GM12872 (cell line): ENCODE results near the gene ABLIM2.

Experiments used
- CTCF ChIP-seq: IDR thresholded peaks from 3 replicates; pipeline ENCODE4 v1.5.1; 2011; ENCODE audit warnings: low read depth, mild to moderate bottlenecking, low read length, moderate library complexity; ENCODE audit not compliant: insufficient read depth

ABLIM2 gene

DNA sequence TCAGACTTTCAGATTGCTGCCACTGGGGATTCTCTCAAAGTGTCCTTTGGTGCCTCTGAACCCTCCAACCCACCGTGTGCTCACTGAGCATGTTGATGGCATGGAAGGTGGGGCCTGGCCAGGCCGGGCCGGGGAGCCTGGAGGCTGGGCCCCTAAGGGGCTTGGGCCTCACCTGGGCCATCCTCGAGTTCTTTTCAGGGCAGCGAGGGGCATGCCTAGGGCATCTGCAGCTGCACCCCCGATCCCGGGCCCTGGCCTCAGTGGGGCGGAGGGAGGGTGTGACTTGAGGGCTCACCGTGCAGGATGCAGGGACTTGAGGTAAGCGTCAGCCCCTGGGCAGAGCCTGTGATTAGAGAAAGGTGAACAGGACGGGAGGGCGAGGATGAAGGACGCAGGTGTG is 38.9 kb upstream of the ABLIM2 start:
- TF ChIP-seq CTCF: no peak

- no peak for TF ChIP-seq CTCF
Measured at GRCh38 chr4:8195841-8196458, 37.3 kb upstream of the ABLIM2 start.

- TF ChIP-seq CTCF: no peak
Measured at GRCh38 chr4:8195431-8195830, 36.8 kb upstream of the ABLIM2 start.

GRCh38 chr4:8194306-8195242 is 36.0 kb upstream of the ABLIM2 start:
- TF ChIP-seq CTCF: no peak

GRCh38 chr4:8192748-8193738 is 34.4 kb upstream of the ABLIM2 start:
- TF ChIP-seq CTCF: peak; percentile 55

- TF ChIP-seq CTCF: no peak
Measured at GRCh38 chr4:8191136-8191747, 32.6 kb upstream of the ABLIM2 start.
